H9 (cell line): ENCODE measurements around the gene NCK1. TPM values are rescaled to one million over a fixed set of nuclear protein-coding genes. Genes with fewer than 3 reads are reported as not detected.

Experiments used
- DNase-seq: peaks from one replicate; pipeline ENCODE4 v3.0.0-alpha.2; 2017
- H2AFZ ChIP-seq: one replicate; pipeline ENCODE4 v1.6.1; 2013; ENCODE audit warnings: mild to moderate bottlenecking, low read length, control low read depth, moderate library complexity
- H2AK5ac ChIP-seq: 2 replicates; pipeline ENCODE4 v1.6.1; 2013; ENCODE audit warnings: low read length, control low read depth, mixed read lengths; ENCODE audit not compliant: insufficient read length
- H2BK120ac ChIP-seq: one replicate; pipeline ENCODE4 v1.6.1; 2013; ENCODE audit warnings: low read depth, mild to moderate bottlenecking, low read length, control low read depth, inconsistent platforms; ENCODE audit not compliant: poor library complexity, severe bottlenecking
- H2BK12ac ChIP-seq: 2 replicates; pipeline ENCODE4 v1.6.1; 2013; ENCODE audit warnings: low read length, control low read depth, mixed read lengths, low read depth; ENCODE audit not compliant: insufficient read length
- H2BK15ac ChIP-seq: 2 replicates; pipeline ENCODE4 v1.6.1; 2013; ENCODE audit warnings: low read depth, low read length, control low read depth
- H2BK20ac ChIP-seq: one replicate; pipeline ENCODE4 v1.6.1; 2013; ENCODE audit warnings: low read depth, mild to moderate bottlenecking, low read length, control low read depth, inconsistent platforms; ENCODE audit not compliant: poor library complexity, severe bottlenecking
- H2BK5ac ChIP-seq: 2 replicates; pipeline ENCODE4 v1.6.1; 2013; ENCODE audit warnings: low read length, control low read depth, mixed read lengths; ENCODE audit not compliant: insufficient read length
- H3K14ac ChIP-seq: 2 replicates; pipeline ENCODE4 v1.6.1; 2013; ENCODE audit warnings: low read length, control low read depth; ENCODE audit not compliant: insufficient read depth
- H3K18ac ChIP-seq: 2 replicates; pipeline ENCODE4 v1.6.1; 2013; ENCODE audit warnings: low read depth, mild to moderate bottlenecking, mixed read lengths, low read length, control low read depth; ENCODE audit not compliant: insufficient read length
- H3K23ac ChIP-seq: 2 replicates; pipeline ENCODE4 v1.6.1; 2013; ENCODE audit warnings: low read length, control low read depth, mixed read lengths, low read depth; ENCODE audit not compliant: insufficient read length
- H3K23me2 ChIP-seq: 2 replicates; pipeline ENCODE4 v1.6.1; 2013; ENCODE audit warnings: low read depth, mild to moderate bottlenecking, mixed read lengths, low read length, control low read depth; ENCODE audit not compliant: insufficient read length, poor library complexity, severe bottlenecking
- H3K27ac ChIP-seq: 2 replicates; pipeline ENCODE4 v1.5.1; 2013; ENCODE audit warnings: low read length, control low read depth, mixed read lengths, low read depth; ENCODE audit not compliant: insufficient read length
- H3K27me3 ChIP-seq: 2 replicates; pipeline ENCODE4 v1.6.1; 2013; ENCODE audit warnings: low read length, control low read depth, inconsistent platforms; ENCODE audit not compliant: insufficient read depth
- H3K4ac ChIP-seq: 2 replicates; pipeline ENCODE4 v1.6.1; 2013; ENCODE audit warnings: low read depth, mild to moderate bottlenecking, control low read depth, inconsistent platforms, low read length, moderate library complexity
- H3K4me1 ChIP-seq: 2 replicates; pipeline ENCODE4 v1.6.1; 2013; ENCODE audit warnings: low read length, control low read depth, inconsistent platforms; ENCODE audit not compliant: insufficient read depth
- H3K4me2 ChIP-seq: 2 replicates; pipeline ENCODE4 v1.6.1; 2013; ENCODE audit warnings: low read length, control low read depth, mixed read lengths; ENCODE audit not compliant: insufficient read length, insufficient read depth
- H3K56ac ChIP-seq: 2 replicates; pipeline ENCODE4 v1.6.1; 2013; ENCODE audit warnings: low read depth, mild to moderate bottlenecking, mixed read lengths, low read length, control low read depth; ENCODE audit not compliant: insufficient read length
- H3K79me1 ChIP-seq: 2 replicates; pipeline ENCODE4 v1.6.1; 2013; ENCODE audit warnings: low read depth, mild to moderate bottlenecking, moderate library complexity, low read length, control low read depth, inconsistent platforms; ENCODE audit not compliant: insufficient read depth, poor library complexity, severe bottlenecking
- H3K79me2 ChIP-seq: 2 replicates; pipeline ENCODE4 v1.6.1; 2013; ENCODE audit warnings: low read length, control low read depth, inconsistent platforms; ENCODE audit not compliant: insufficient read depth
- H3K9ac ChIP-seq: 2 replicates; pipeline ENCODE4 v1.6.1; 2013; ENCODE audit warnings: low read length, control low read depth, mixed read lengths; ENCODE audit not compliant: insufficient read length; ENCODE audit errors: extremely low read depth
- H3K9me3 ChIP-seq: one replicate; pipeline ENCODE4 v1.6.1; 2013; ENCODE audit warnings: low read depth, low read length, inconsistent platforms; ENCODE audit not compliant: control insufficient read depth
- H3T11ph ChIP-seq: one replicate; pipeline ENCODE4 v1.6.1; 2013; ENCODE audit warnings: mild to moderate bottlenecking, low read length, control low read depth, inconsistent platforms
- H4K20me1 ChIP-seq: one replicate; pipeline ENCODE4 v1.6.1; 2013; ENCODE audit not compliant: control insufficient read depth, insufficient read length, insufficient read depth
- H4K5ac ChIP-seq: 2 replicates; pipeline ENCODE4 v1.6.1; 2013; ENCODE audit warnings: low read depth, mild to moderate bottlenecking, mixed read lengths, low read length, control low read depth; ENCODE audit not compliant: insufficient read length
- H4K8ac ChIP-seq: replicated peaks from 2 replicates; pipeline ENCODE4 v1.6.1; 2013; ENCODE audit warnings: low read length, control low read depth, mixed read lengths, low read depth; ENCODE audit not compliant: insufficient read length
- H4K91ac ChIP-seq: 2 replicates; pipeline ENCODE4 v1.6.1; 2013; ENCODE audit warnings: low read depth, mild to moderate bottlenecking, moderate library complexity, mixed read lengths, low read length, control low read depth; ENCODE audit not compliant: insufficient read length
- H3K27ac Mint-ChIP-seq, 3 experiments: 2 replicates in 2 of 3; 3 replicates in 1 of 3; pipeline ENCODE4 v1.8.0; 2020 to 2021; ENCODE audit warnings: mixed read lengths in 3 of 3, mild to moderate bottlenecking in 1 of 3, moderate library complexity in 1 of 3
- H3K27me3 Mint-ChIP-seq: 2 replicates; pipeline ENCODE4 v1.8.0; 2021; ENCODE audit warnings: low read depth, mild to moderate bottlenecking, moderate library complexity, mixed read lengths
- H3K36me3 Mint-ChIP-seq, 3 experiments: 2 replicates in 2 of 3; 3 replicates in 1 of 3; pipeline ENCODE4 v1.8.0; 2020 to 2021; ENCODE audit warnings: low read depth in 3 of 3, mixed read lengths in 3 of 3; ENCODE audit not compliant: insufficient read depth in 1 of 3
- H3K4me1 Mint-ChIP-seq, 2 experiments: 2 replicates each; pipeline ENCODE4 v1.8.0; 2020; ENCODE audit warnings: mixed read lengths in 2 of 2
- H3K4me3 Mint-ChIP-seq, 2 experiments: 2 replicates in 1 of 2; 3 replicates in 1 of 2; pipeline ENCODE4 v1.8.0; 2020 to 2021; ENCODE audit warnings: mild to moderate bottlenecking in 2 of 2, mixed read lengths in 2 of 2, moderate library complexity in 1 of 2
- H3K9me3 Mint-ChIP-seq, 2 experiments: 2 replicates in 1 of 2; 3 replicates in 1 of 2; pipeline ENCODE4 v1.8.0; 2020; ENCODE audit warnings: mild to moderate bottlenecking in 2 of 2, mixed read lengths in 2 of 2, moderate library complexity in 1 of 2
- WGBS: extraction: QIAGEN DNeasy Blood & Tissue Kit; methylation state at CpG from one replicate; pipeline ENCODE4 v1.1.7; 2013; ENCODE audit warnings: missing lambda C conversion rate, low lambda C conversion rate, mixed read lengths; ENCODE audit not compliant: insufficient read length; ENCODE audit errors: extremely low coverage; 5-methylcytosine and 5-hydroxymethylcytosine counted together
- total RNA-seq: library from RNA; stranded (reverse); gene quantifications from 2 replicates; pipeline ENCODE4 v1.2.1, GENCODE V29; 2021
- TF ChIP-seq, protein P1 (sequence below): fragments of 200-600 bp; sonication (generic); conservative IDR thresholded peaks from 3 replicates; pipeline ENCODE4 v1.8.0; 2021; ENCODE audit warnings: antibody characterized with exemption, mild to moderate bottlenecking

The NCK1 gene
- total RNA-seq, 1 experiment from 2014 or later = 26.4 TPM

DNA sequence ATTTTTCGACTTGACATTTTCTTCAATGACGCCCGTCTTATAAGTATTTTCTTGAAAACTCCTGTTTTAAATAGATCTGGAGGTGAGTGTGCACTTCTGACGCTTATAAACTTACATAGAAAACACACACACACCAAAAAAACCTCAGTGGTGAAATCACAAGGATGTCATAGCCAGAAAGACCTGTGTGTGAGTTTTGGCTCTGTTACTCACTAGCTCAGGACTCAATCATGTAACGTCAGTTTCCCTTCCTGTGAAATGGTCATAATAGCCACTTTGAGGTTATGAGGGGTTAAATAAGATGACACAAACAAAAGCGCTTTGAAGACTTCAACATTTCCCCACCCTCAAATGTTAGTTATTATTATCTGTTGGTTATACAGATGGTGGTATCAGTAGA is 97.6 kb downstream of the NCK1 start:
- H4K5ac ChIP-seq = no peak overlapping the region
- H3K27ac ChIP-seq = no peak overlapping the region
- no peak overlapping the region for H2BK20ac ChIP-seq
- H4K8ac ChIP-seq = no peak overlapping the region
- no peaks in the 10 kb centered on the region for H3K23me2 ChIP-seq
- Mint-ChIP-seq H3K4me3 (no peak overlapping the region), H3K27me3 (no peaks in the 10 kb centered on the region), H3K9me3 (peaks cover 0 to 2% of the 10 kb centered on the region in 2 experiments; a peak in 2 of 5 replicates), H3K27ac (no peak overlapping the region), H3K36me3 (no peaks in the 10 kb centered on the region; a peak in 1 of 7 replicates), H3K4me1 (peaks cover 23 to 27% of the 10 kb centered on the region in 2 experiments)
- H2BK120ac ChIP-seq = no peak overlapping the region
- H2BK15ac ChIP-seq = no peak overlapping the region
- H3T11ph ChIP-seq = no peak overlapping the region
- H3K14ac ChIP-seq = no peak overlapping the region
- H2AK5ac ChIP-seq = no peak overlapping the region
- no peak overlapping the region for H4K91ac ChIP-seq
- H3K9ac ChIP-seq = no peak overlapping the region
- no peak overlapping the region for H2BK12ac ChIP-seq
- no peaks in the 10 kb centered on the region for H4K20me1 ChIP-seq
- no peak overlapping the region for H3K18ac ChIP-seq
- H3K23ac ChIP-seq = no peak overlapping the region
- H3K27me3 ChIP-seq = no peaks in the 10 kb centered on the region
- H3K79me2 ChIP-seq = no peaks in the 10 kb centered on the region
- no peak for DNase-seq
- no peak overlapping the region for H3K56ac ChIP-seq
- TF ChIP-seq, protein P1, sequence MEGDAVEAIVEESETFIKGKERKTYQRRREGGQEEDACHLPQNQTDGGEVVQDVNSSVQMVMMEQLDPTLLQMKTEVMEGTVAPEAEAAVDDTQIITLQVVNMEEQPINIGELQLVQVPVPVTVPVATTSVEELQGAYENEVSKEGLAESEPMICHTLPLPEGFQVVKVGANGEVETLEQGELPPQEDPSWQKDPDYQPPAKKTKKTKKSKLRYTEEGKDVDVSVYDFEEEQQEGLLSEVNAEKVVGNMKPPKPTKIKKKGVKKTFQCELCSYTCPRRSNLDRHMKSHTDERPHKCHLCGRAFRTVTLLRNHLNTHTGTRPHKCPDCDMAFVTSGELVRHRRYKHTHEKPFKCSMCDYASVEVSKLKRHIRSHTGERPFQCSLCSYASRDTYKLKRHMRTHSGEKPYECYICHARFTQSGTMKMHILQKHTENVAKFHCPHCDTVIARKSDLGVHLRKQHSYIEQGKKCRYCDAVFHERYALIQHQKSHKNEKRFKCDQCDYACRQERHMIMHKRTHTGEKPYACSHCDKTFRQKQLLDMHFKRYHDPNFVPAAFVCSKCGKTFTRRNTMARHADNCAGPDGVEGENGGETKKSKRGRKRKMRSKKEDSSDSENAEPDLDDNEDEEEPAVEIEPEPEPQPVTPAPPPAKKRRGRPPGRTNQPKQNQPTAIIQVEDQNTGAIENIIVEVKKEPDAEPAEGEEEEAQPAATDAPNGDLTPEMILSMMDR = no peak
- H3K4ac ChIP-seq = no peak overlapping the region
- no peaks in the 10 kb centered on the region for H3K9me3 ChIP-seq
- no CpG with 5 or more reads among the region's 6 CpGs for WGBS
- H3K79me1 ChIP-seq = no peaks in the 10 kb centered on the region
- H2BK5ac ChIP-seq = no peak overlapping the region
- H3K4me2 ChIP-seq = no peak overlapping the region
- peaks cover 2% of the 10 kb centered on the region; the same call in 1 of the 2 replicates for H3K4me1 ChIP-seq
- H2AFZ ChIP-seq = no peak overlapping the region
